ENCODE results near the gene ACSL4.

ACSL4 gene

GRCh38 chrX:109619771-109620170 lies 113.3 kb downstream of the ACSL4 start:
- in situ Hi-C loops (cut with MboI; ENCODE audit: low sequenced_read_pairs) = no loop called here

GRCh38 chrX:109614951-109615350 lies 118.1 kb downstream of the ACSL4 start:
- in situ Hi-C loops (cut with MboI; ENCODE audit: low sequenced_read_pairs) = no loop called here

GRCh38 chrX:109601486-109601885 lies 131.6 kb downstream of the ACSL4 start:
- in situ Hi-C loops (cut with MboI; ENCODE audit: low sequenced_read_pairs) = no loop called here

GRCh38 chrX:109600237-109600651 lies 132.8 kb downstream of the ACSL4 start:
- in situ Hi-C loops (cut with MboI; ENCODE audit: low sequenced_read_pairs) = no loop called here

GRCh38 chrX:109596015-109596414 lies 137.0 kb downstream of the ACSL4 start:
- in situ Hi-C loops (cut with MboI; ENCODE audit: low sequenced_read_pairs) = no loop called here

Measured in hTERT RPE-1 (cell line).